ENCODE results near the gene DYNC1LI1.

GRCh38 chr3:32511005-32511404 is 59.7 kb downstream of the DYNC1LI1 start:
- TF ChIP-seq POLR2A (IDR thresholded peaks at IDR 0.05; ENCODE audit: low read length) (no peak), GATA1 (IDR thresholded peaks at IDR 0.05; ENCODE audit: low read depth, low read length) (no peak)
